GM12878 (cell line): ENCODE measurements around the gene CTCFL. TPM values are rescaled to one million over a fixed set of nuclear protein-coding genes. Genes with fewer than 3 reads are reported as not detected.

Source experiments
- ATAC-seq: fragments of 200-7000 bp; cut with Tn5 transposase; 3 replicates; pipeline ENCODE4 v1.9.1; 2020; ENCODE audit warnings: mild to moderate bottlenecking, moderate library complexity
- BruUV-seq: library from RNA; stranded (reverse); fragments of 400-500 nt; replicated peaks from 2 replicates; lab custom pipeline; 2021; lab: Mats Ljungman, UMichigan
- CTCF ChIA-PET: fragments of 300-600 bp; sonication (Branson Sonifier 250); formaldehyde crosslinking; extraction: SDS; loops from one replicate; lab custom pipeline; 2021; ENCODE audit warnings: inconsistent platforms; lab: Yijun Ruan, JAX
- POLR2A ChIA-PET: fragments of 350-600 bp; formaldehyde crosslinking; extraction: SDS; loops from one replicate; lab custom pipeline; 2021; ENCODE audit warnings: inconsistent platforms; lab: Charles Lee
- RAD21 ChIA-PET: fragments of 300-600 bp; sonication (Branson Sonifier 250); formaldehyde crosslinking; loops from one replicate; lab custom pipeline; 2023; ENCODE audit warnings: antibody characterized with exemption; ENCODE audit not compliant: unreplicated experiment; lab: Charles Lee
- SMC1A ChIA-PET: fragments of 300-600 bp; sonication (Branson Sonifier 250); formaldehyde crosslinking; loops from one replicate; lab custom pipeline; 2023; ENCODE audit not compliant: unreplicated experiment, uncharacterized antibody; lab: Charles Lee
- DNase-seq: peaks from one replicate; pipeline ENCODE4 v3.0.0-alpha.2; 2011; ENCODE audit warnings: low read depth, low spot score
- FAIRE-seq: peaks from 3 replicates; lab custom pipeline; 2011; peaks lifted over from hg19 to GRCh38; lab: Jason Lieb, UNC
- H2AFZ ChIP-seq: 2 replicates; pipeline ENCODE4 v1.6.0; 2011; ENCODE audit warnings: low read depth, low read length, control low read depth; ENCODE audit not compliant: control insufficient read depth
- H3K27ac ChIP-seq: 2 replicates; pipeline ENCODE4 v1.5.1; 2011; ENCODE audit warnings: control low read depth; ENCODE audit not compliant: control insufficient read depth, insufficient read depth
- H3K27me3 ChIP-seq, 2 experiments: replicated peaks in 1 of 2; 2 replicates each; pipeline versions ENCODE4 v1.6.0 to v1.6.1; 2011; ENCODE audit warnings: low read length in 1 of 2; ENCODE audit not compliant: control insufficient read depth in 2 of 2, insufficient read depth in 2 of 2
- H3K36me3 ChIP-seq, 2 experiments: 2 replicates each; pipeline ENCODE4 v1.5.1; 2011; ENCODE audit warnings: low read length in 1 of 2; ENCODE audit not compliant: control insufficient read depth in 2 of 2, insufficient read depth in 2 of 2
- H3K4me1 ChIP-seq: 2 replicates; pipeline ENCODE4 v1.6.1; 2011; ENCODE audit warnings: mild to moderate bottlenecking, low read length, moderate library complexity, mixed read lengths; ENCODE audit not compliant: control insufficient read depth, insufficient read depth
- H3K4me2 ChIP-seq: 2 replicates; pipeline ENCODE4 v1.6.0; 2011; ENCODE audit warnings: control low read depth; ENCODE audit not compliant: control insufficient read depth, insufficient read depth
- H3K4me3 ChIP-seq: fragments of 200-600 bp; sonication (generic); 2 replicates; pipeline ENCODE4 v1.5.1; 2016
- H3K79me2 ChIP-seq: 2 replicates; pipeline ENCODE4 v1.6.0; 2011; ENCODE audit warnings: low read length; ENCODE audit not compliant: control insufficient read depth, insufficient read depth
- H3K9ac ChIP-seq: 2 replicates; pipeline ENCODE4 v1.8.0; 2011; ENCODE audit warnings: low read length, control low read depth, mixed read lengths; ENCODE audit not compliant: control insufficient read depth, insufficient read depth
- H3K9me3 ChIP-seq: replicated peaks from 3 replicates; pipeline ENCODE4 v1.5.1; 2011; ENCODE audit warnings: mild to moderate bottlenecking, low read length; ENCODE audit not compliant: control insufficient read depth, insufficient read depth
- H4K20me1 ChIP-seq: 2 replicates; pipeline ENCODE4 v1.6.0; 2011; ENCODE audit not compliant: control insufficient read depth, insufficient read depth
- HDAC6 ChIP-seq: fragments of 200-600 bp; sonication (generic); IDR thresholded peaks from one replicate; pipeline ENCODE4 v1.8.0; 2017; ENCODE audit warnings: antibody characterized with exemption; ENCODE audit not compliant: unreplicated experiment
- JUND ChIP-seq: IDR thresholded peaks from 2 replicates; pipeline ENCODE4 v1.6.1; 2012; ENCODE audit warnings: low read depth, mild to moderate bottlenecking, low read length, improper control_type of control experiment, moderate library complexity
- KLF5 ChIP-seq: fragments of 450-650 bp; IDR thresholded peaks from 2 replicates; pipeline ENCODE4 v1.6.1; 2014; ENCODE audit warnings: mild to moderate bottlenecking; ENCODE audit not compliant: partially characterized antibody
- MYC ChIP-seq: IDR thresholded peaks from 2 replicates; pipeline ENCODE4 v1.6.1; 2011; ENCODE audit warnings: mild to moderate bottlenecking, low read length, moderate library complexity, inconsistent platforms; ENCODE audit not compliant: insufficient read depth, insufficient replicate concordance, insufficient read length, severe bottlenecking
- NBN ChIP-seq: fragments of 450-650 bp; IDR thresholded peaks from 2 replicates; pipeline ENCODE4 v1.6.1; 2016
- NFXL1 ChIP-seq: fragments of 450-650 bp; IDR thresholded peaks from 2 replicates; pipeline ENCODE4 v1.6.1; 2017; ENCODE audit warnings: antibody characterized with exemption, mild to moderate bottlenecking, borderline replicate concordance
- NFYA ChIP-seq: IDR thresholded peaks from 2 replicates; pipeline ENCODE4 v1.6.1; 2011; ENCODE audit warnings: low read depth, mild to moderate bottlenecking, low read length, improper control_type of control experiment, borderline replicate concordance
- POU2F2 ChIP-seq: IDR thresholded peaks from 3 replicates; pipeline ENCODE4 v1.6.1; 2011; ENCODE audit warnings: low read depth, mild to moderate bottlenecking, low read length, borderline replicate concordance
- RBBP5 ChIP-seq: fragments of 200-600 bp; sonication (generic); conservative IDR thresholded peaks from 2 replicates; pipeline ENCODE4 v1.6.1; 2016
- SIN3A ChIP-seq: IDR thresholded peaks from 2 replicates; pipeline ENCODE4 v1.6.1; 2012; ENCODE audit warnings: low read depth, low read length, improper control_type of control experiment
- WGBS: methylation state at CpG from one replicate; pipeline ENCODE4 v1.1.6; 2016; ENCODE audit warnings: low lambda C conversion rate; ENCODE audit not compliant: insufficient replicate concordance, insufficient coverage; ENCODE audit errors: missing lambda C conversion rate; 5-methylcytosine and 5-hydroxymethylcytosine counted together
- in situ Hi-C: fragments of 300-500 bp; cut with MboI; formaldehyde crosslinking; loops from 9 replicates; pipeline ENCODE4 v1.14.3; 2018; ENCODE audit warnings: mixed read lengths
- intact Hi-C: fragments of 100-400 bp; cut with micrococcal nuclease; formaldehyde crosslinking; loops from one replicate; pipeline ENCODE4 v1.14.2; 2022; ENCODE audit not compliant: unreplicated experiment
- polyA plus RNA-seq, 11 experiments: library from polyadenylated mRNA; depleted of rRNA in 4 of 11; unstranded in 6 of 11; stranded (reverse) in 5 of 11; fragments of >200 nt; fragmentation: Nextera tagmentation in 4 of 11; fragmentation: Illumina TruSeq in 1 of 11; extraction: Ambion mirVana in 4 of 11; extraction: Trizol in 1 of 11; gene quantifications; 1 replicate in 1 of 11; 2 replicates in 10 of 11; pipeline versions ENCODE4 v1.2.1 to v1.2.3, GENCODE V29; 2011 to 2016; ENCODE audit warnings: inconsistent platforms in 2 of 11, missing spikeins in 2 of 11, low read depth in 1 of 11
- total RNA-seq, 4 experiments: library from RNA; depleted of rRNA in 3 of 4; stranded (reverse); fragments of >200 nt in 3 of 4; fragmentation: Illumina TruSeq in 1 of 4; extraction: Trizol in 1 of 4; gene quantifications; 2 replicates each; pipeline versions ENCODE4 v1.2.1 to v1.2.3, GENCODE V29; 2013 to 2021
- TF ChIP-seq, protein P1 (sequence below): IDR thresholded peaks from 2 replicates; pipeline ENCODE4 v1.6.1; 2012; ENCODE audit warnings: low read depth, low read length, improper control_type of control experiment
- TF ChIP-seq, protein P2 (sequence below): IDR thresholded peaks from 2 replicates; pipeline ENCODE4 v1.6.1; 2012; ENCODE audit warnings: mild to moderate bottlenecking, low read depth, low read length

CTCFL gene
- total and polyA plus RNA-seq, 10 of the 15 experiments (the other 5 are each of a cell fraction or from before 2014, with no cell fraction given) = 0.06 to 0.20 (median 0.11) TPM; not detected in 4

DNA sequence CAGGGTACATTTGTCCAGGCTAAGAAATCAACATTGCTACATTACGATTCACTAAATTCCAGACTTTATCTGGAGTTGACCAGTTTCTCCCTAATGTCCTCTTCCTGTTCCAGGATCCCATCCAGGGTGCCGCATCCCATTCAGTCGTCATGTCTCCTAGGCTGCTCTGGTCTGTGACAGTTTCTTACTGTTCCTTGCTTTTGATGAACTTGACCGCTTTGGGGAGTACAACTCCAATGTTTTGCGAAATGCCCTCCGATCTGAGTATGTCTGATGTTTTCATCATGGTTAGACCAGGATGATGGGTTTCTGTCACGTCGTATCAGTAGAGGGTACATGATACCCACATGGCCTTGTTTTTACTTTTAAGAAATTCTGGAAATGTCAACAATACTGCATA, 62.2 kb downstream of the CTCFL start:
- no peak overlapping the region for H3K4me2 ChIP-seq
- 81% methylated on average over 8 of the region's 8 CpGs for WGBS
- no peak for ATAC-seq
- ChIA-PET RAD21 (no interaction called here), CTCF (no interaction called here), POLR2A (no interaction called here), SMC1A (interaction anchor here (1.2 kb wide), 1 partner anchor 11 kb away, joined by 3 read pairs; no protein-coding TSS in a partner anchor)
- no peak overlapping the region for H3K4me3 ChIP-seq
- intact Hi-C loops (no loop called here), in situ Hi-C loops (no loop called here)
- no peak overlapping the region for H3K9ac ChIP-seq
- peaks cover 2% of the 10 kb centered on the region; the same call in 1 of the 2 replicates for H3K4me1 ChIP-seq
- no peak for DNase-seq
- FAIRE-seq = no peak
- H3K36me3 ChIP-seq = no peaks in the 10 kb centered on the region
- TF ChIP-seq, protein P1, sequence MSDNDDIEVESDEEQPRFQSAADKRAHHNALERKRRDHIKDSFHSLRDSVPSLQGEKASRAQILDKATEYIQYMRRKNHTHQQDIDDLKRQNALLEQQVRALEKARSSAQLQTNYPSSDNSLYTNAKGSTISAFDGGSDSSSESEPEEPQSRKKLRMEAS = no peak
- no peak for TF ChIP-seq MYC
- BruUV-seq = no TSS peak
- no peaks in the 10 kb centered on the region for H3K79me2 ChIP-seq
- no peak overlapping the region for H3K27ac ChIP-seq
- no peaks in the 10 kb centered on the region for H4K20me1 ChIP-seq
- no peak overlapping the region for H2AFZ ChIP-seq
- H3K27me3 ChIP-seq = no peaks in the 10 kb centered on the region
- H3K9me3 ChIP-seq = peaks cover 3% of the 10 kb centered on the region; the same call in 2 of the 3 replicates

DNA sequence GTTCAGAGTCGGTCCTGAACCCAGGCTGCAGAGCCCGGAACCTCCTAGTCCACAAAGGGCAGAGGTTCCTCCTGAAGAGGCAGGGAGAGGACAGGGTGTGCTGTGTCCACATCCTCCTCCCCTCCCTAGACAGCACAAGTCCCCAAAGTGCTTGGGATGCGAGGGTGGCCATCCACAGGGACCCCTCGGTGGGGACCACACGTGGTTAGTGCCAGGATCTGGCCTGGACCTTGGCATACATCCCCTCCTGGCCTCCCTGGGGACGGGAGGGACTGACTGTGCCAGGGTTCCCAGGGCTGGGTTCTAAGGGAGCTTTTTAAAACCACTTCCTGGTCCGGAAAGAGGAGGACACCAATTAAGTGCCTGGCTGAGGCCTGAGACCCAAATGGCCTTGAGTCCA, 63.2 kb downstream of the CTCFL start:
- H3K4me2 ChIP-seq = no peak overlapping the region

More for the DNA sequence above, 63.2 kb downstream of the CTCFL start:
- H3K27ac ChIP-seq = no peak overlapping the region
- TF ChIP-seq NFXL1 (no peak), HDAC6 (no peak), NFYA (no peak), KLF5 (no peak), SIN3A (no peak), JUND (no peak), RBBP5 (no peak), NBN (no peak), POU2F2 (no peak)
- TF ChIP-seq, protein P2, sequence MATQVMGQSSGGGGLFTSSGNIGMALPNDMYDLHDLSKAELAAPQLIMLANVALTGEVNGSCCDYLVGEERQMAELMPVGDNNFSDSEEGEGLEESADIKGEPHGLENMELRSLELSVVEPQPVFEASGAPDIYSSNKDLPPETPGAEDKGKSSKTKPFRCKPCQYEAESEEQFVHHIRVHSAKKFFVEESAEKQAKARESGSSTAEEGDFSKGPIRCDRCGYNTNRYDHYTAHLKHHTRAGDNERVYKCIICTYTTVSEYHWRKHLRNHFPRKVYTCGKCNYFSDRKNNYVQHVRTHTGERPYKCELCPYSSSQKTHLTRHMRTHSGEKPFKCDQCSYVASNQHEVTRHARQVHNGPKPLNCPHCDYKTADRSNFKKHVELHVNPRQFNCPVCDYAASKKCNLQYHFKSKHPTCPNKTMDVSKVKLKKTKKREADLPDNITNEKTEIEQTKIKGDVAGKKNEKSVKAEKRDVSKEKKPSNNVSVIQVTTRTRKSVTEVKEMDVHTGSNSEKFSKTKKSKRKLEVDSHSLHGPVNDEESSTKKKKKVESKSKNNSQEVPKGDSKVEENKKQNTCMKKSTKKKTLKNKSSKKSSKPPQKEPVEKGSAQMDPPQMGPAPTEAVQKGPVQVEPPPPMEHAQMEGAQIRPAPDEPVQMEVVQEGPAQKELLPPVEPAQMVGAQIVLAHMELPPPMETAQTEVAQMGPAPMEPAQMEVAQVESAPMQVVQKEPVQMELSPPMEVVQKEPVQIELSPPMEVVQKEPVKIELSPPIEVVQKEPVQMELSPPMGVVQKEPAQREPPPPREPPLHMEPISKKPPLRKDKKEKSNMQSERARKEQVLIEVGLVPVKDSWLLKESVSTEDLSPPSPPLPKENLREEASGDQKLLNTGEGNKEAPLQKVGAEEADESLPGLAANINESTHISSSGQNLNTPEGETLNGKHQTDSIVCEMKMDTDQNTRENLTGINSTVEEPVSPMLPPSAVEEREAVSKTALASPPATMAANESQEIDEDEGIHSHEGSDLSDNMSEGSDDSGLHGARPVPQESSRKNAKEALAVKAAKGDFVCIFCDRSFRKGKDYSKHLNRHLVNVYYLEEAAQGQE = no peak
- RAD21 ChIA-PET = no interaction called here
- no peaks in the 10 kb centered on the region for H3K36me3 ChIP-seq
- SMC1A ChIA-PET = interaction anchor here (0.8 kb wide), 1 partner anchor 32 kb away, joined by 3 read pairs; no protein-coding TSS in a partner anchor
- H3K4me3 ChIP-seq = no peak overlapping the region
- FAIRE-seq (no peak), DNase-seq (no peak), ATAC-seq (no peak)
- intact Hi-C loops (no loop called here), in situ Hi-C loops (no loop called here)
- H2AFZ ChIP-seq = no peak overlapping the region
- no peaks in the 10 kb centered on the region for H3K79me2 ChIP-seq
- BruUV-seq = no TSS peak
- H4K20me1 ChIP-seq = no peaks in the 10 kb centered on the region
- no peaks in the 10 kb centered on the region for H3K4me1 ChIP-seq
- H3K27me3 ChIP-seq = no peaks in the 10 kb centered on the region
- POLR2A ChIA-PET = no interaction called here
- H3K9me3 ChIP-seq = peaks cover 3% of the 10 kb centered on the region; the same call in 2 of the 3 replicates
- CTCF ChIA-PET = no interaction called here
- no peak overlapping the region for H3K9ac ChIP-seq
- WGBS = 58% methylated on average over 7 of the region's 7 CpGs
